ENCODE results near the gene DAAM1.

DAAM1 gene

DNA sequence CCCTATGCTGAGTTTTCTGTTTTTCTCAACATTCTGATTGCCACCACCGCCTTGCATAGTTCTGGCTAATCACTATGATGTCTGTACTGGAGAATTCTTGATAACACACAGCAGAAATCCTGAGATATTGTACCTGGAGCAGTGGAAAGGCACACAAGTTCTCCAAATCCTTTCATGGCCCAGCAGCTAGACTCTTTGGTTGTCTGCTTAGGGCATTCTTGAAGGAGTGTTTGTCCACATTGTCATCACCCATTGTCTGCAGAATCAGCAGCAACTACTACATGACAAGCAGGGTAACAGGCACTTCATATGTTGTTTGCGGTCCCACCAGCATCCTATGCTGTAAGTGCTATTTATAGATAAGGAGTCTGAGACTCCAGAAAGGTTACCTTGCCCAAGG lies 128.9 kb downstream of the DAAM1 start:
- ChIA-PET CTCF (no interaction called here), POLR2A (no interaction called here)
- DNase-seq (ENCODE audit: extremely low spot score): no peak
- TF ChIP-seq SUZ12 (IDR thresholded peaks at IDR 0.05): no peak
- no peak for TF ChIP-seq FOXA1 (IDR thresholded peaks at IDR 0.05)
- TF ChIP-seq TARDBP (IDR thresholded peaks at IDR 0.05): no peak
- TF ChIP-seq FOXK2 (IDR thresholded peaks at IDR 0.05): no peak
- TF ChIP-seq HDGF (IDR thresholded peaks at IDR 0.05; ENCODE audit: borderline replicate concordance): no peak

DNA sequence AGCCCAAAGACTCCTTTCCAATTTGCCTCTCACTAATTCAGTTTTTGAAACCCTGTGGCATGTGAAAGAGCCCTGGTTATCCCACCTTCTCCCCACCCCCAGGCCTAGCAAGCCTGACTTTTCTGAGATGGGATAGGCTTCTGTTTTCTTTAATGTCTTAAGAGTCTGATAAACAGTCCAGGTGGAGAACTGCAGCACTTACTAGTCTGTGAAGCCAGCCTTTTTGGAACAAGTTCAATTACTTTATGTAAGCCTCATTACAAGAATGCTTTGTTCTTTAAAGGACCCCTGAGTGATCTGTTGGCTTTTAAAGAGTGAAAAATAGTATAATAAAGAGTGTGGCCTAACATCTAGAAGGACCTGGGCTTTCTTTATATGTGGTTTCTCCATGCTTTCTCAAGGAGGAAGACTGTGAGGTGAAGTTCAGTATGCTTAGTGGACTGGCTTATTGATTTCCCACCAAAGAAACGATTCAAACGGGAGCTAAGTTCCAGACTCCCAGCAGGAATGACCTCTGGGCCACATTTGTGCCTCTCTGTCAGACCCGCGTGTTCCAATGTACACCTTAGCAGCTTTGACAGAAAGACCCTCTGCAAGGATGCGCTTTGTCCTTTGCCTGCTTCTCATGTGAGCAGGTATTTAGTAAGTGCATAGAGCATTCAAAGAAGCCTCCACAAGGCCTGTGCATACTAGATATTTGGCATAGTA lies 129.5 kb downstream of the DAAM1 start:
- ChIA-PET POLR2A (no interaction called here), CTCF (interaction anchor here (0.6 kb wide), 1 partner anchor 19 kb away, joined by 4 read pairs; no protein-coding TSS in a partner anchor)
- DNase-seq (ENCODE audit: extremely low spot score): no peak
- TF ChIP-seq SP1 (IDR thresholded peaks at IDR 0.05) (no peak), HDGF (IDR thresholded peaks at IDR 0.05; ENCODE audit: borderline replicate concordance) (no peak), CTBP1 (IDR thresholded peaks at IDR 0.05; ENCODE audit: borderline replicate concordance) (no peak), FOXK2 (IDR thresholded peaks at IDR 0.05) (no peak), NFRKB (IDR thresholded peaks at IDR 0.05) (no peak), TARDBP (IDR thresholded peaks at IDR 0.05) (no peak), L3MBTL2 (conservative IDR thresholded peaks at IDR 0.05) (no peak), SUZ12 (IDR thresholded peaks at IDR 0.05) (no peak), ZNF384 (IDR thresholded peaks at IDR 0.05) (no peak), FOXA1 (IDR thresholded peaks at IDR 0.05) (no peak), ARNT (IDR thresholded peaks at IDR 0.05) (no peak), LEF1 (IDR thresholded peaks at IDR 0.05; ENCODE audit: borderline replicate concordance) (no peak)
- TF ChIP-seq, protein P1, sequence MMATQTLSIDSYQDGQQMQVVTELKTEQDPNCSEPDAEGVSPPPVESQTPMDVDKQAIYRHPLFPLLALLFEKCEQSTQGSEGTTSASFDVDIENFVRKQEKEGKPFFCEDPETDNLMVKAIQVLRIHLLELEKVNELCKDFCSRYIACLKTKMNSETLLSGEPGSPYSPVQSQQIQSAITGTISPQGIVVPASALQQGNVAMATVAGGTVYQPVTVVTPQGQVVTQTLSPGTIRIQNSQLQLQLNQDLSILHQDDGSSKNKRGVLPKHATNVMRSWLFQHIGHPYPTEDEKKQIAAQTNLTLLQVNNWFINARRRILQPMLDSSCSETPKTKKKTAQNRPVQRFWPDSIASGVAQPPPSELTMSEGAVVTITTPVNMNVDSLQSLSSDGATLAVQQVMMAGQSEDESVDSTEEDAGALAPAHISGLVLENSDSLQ (IDR thresholded peaks at IDR 0.05): no peak

DNA sequence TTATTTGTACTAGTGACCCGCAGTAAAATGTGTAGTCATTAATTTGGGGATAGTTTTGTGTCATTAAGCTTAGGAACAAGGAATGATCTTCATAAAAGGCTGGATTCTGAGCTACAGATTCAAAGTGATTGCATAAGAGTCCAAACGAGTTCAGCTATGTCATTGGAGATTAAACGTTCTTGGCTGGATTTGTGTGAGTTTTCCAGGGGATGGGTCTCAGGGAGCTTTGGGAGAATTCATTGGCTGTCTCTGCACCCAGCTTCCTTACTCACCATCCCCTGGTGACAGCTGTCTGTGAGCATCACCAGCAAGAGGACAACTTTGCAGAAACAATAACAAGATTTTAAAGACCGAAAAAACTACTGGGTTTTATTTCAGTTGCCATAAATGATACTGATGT lies 130.4 kb downstream of the DAAM1 start:
- POLR2A ChIA-PET: interaction anchor here (0.6 kb wide), 1 partner anchor 132 kb away, joined by 3 read pairs; no protein-coding TSS in a partner anchor
- CTCF ChIA-PET: interaction anchor here (0.6 kb wide), 1 partner anchor 20 kb away, joined by 4 read pairs; no protein-coding TSS in a partner anchor
- DNase-seq (ENCODE audit: extremely low spot score): no peak
- TF ChIP-seq FOXK2 (IDR thresholded peaks at IDR 0.05) (no peak), FOXM1 (IDR thresholded peaks at IDR 0.05; ENCODE audit: borderline replicate concordance) (no peak), BHLHE40 (IDR thresholded peaks at IDR 0.05; ENCODE audit: borderline replicate concordance) (no peak), ZNF384 (IDR thresholded peaks at IDR 0.05) (no peak), HDGF (IDR thresholded peaks at IDR 0.05; ENCODE audit: borderline replicate concordance) (no peak), NFRKB (IDR thresholded peaks at IDR 0.05) (no peak), L3MBTL2 (conservative IDR thresholded peaks at IDR 0.05) (no peak)

DNA sequence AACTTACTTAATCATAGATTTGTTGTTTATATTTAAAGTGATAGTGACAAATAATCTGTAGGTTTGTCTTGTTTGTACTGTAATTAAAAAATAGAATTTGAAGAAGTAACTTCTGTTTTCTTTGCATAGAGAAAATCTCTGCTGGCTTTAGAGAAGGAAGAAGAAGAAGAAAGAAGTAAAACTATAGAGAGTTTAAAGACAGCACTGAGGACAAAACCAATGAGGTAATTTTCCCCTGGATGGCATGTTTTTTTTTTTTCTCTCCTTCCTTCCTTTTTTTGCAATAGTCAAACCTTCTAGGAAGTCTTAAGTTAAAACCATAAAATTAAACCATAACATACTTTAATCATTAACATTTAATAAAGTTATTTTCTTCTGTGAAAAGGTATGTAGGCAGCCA lies 131.9 kb downstream of the DAAM1 start:
- POLR2A ChIA-PET: no interaction called here
- no peak for DNase-seq (ENCODE audit: extremely low spot score)
- CTCF ChIA-PET: no interaction called here
- TF ChIP-seq ELF4 (IDR thresholded peaks at IDR 0.05) (no peak), ARNT (IDR thresholded peaks at IDR 0.05) (no peak), FOXM1 (IDR thresholded peaks at IDR 0.05; ENCODE audit: borderline replicate concordance) (no peak), NFRKB (IDR thresholded peaks at IDR 0.05) (no peak), ZNF384 (IDR thresholded peaks at IDR 0.05) (no peak), FOXK2 (IDR thresholded peaks at IDR 0.05) (no peak), FOXA1 (IDR thresholded peaks at IDR 0.05) (no peak), BHLHE40 (IDR thresholded peaks at IDR 0.05; ENCODE audit: borderline replicate concordance) (no peak), SUZ12 (IDR thresholded peaks at IDR 0.05) (no peak)

DNA sequence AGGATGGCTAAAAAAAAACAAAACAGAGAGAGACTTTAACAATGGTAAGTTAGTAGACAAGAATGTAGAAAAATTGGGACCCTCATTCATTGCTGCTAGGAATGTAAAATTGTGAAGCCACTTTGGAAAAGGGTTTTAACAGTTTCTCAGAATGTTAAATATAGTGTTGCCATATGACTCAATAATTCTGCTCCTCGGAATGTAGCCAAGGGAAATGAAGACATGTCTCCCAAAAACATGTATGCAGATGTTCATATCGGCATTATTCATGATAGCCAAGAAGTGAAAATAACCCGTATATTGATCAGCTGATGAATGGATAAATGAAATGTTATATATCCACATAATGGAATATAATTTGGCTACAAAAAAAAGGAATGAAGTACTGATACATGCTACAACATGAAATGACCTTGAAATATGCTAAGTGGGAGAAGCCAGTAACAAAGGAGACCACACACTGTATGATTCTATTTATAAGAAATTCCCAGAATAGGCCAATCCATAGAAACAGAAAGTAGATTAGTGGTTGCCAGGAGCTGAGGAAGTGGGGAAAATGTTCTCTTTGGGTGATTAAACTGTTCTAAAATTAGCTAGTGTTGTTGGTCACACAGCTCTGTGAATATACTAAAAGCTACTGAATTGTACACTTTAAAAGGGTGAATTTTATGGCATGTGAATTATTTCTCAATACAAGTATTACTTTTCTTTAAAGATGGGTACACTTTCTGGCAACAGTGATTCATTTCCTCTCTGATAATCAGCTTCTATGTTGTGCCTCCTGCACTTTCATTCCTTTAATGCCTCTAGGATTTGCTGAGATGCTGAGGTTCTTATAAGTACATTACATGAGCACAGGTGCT lies 132.5 kb downstream of the DAAM1 start:
- ChIA-PET CTCF (no interaction called here), POLR2A (no interaction called here)
- TF ChIP-seq ELF4 (IDR thresholded peaks at IDR 0.05) (no peak), TARDBP (IDR thresholded peaks at IDR 0.05) (no peak), ARNT (IDR thresholded peaks at IDR 0.05) (no peak), FOXA1 (IDR thresholded peaks at IDR 0.05) (no peak), NFRKB (IDR thresholded peaks at IDR 0.05) (no peak), SP1 (IDR thresholded peaks at IDR 0.05) (no peak), L3MBTL2 (conservative IDR thresholded peaks at IDR 0.05) (no peak), BHLHE40 (IDR thresholded peaks at IDR 0.05; ENCODE audit: borderline replicate concordance) (no peak), LEF1 (IDR thresholded peaks at IDR 0.05; ENCODE audit: borderline replicate concordance) (no peak), FOXK2 (IDR thresholded peaks at IDR 0.05) (no peak), ZNF384 (IDR thresholded peaks at IDR 0.05) (no peak)
- TF ChIP-seq, protein P1 (IDR thresholded peaks at IDR 0.05): no peak
- DNase-seq (ENCODE audit: extremely low spot score): no peak

DNA sequence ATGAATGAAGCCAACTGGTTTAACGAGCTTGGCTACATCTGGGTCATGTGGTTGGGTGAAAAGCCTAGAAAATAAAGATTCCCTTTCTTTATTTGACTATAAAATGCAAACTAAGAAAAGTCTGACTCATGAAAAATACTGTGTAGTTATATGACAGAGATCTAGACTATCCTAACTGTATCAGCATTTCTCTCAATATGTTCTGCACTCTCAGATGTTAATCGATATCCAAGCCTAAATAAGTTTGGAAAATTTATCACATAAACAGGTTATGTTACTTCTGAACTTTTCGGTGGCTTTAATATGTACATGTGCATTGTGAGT lies 133.1 kb downstream of the DAAM1 start:
- no peak for TF ChIP-seq BHLHE40 (IDR thresholded peaks at IDR 0.05; ENCODE audit: borderline replicate concordance)
- TF ChIP-seq L3MBTL2 (conservative IDR thresholded peaks at IDR 0.05): no peak
- no peak for TF ChIP-seq FOXM1 (IDR thresholded peaks at IDR 0.05; ENCODE audit: borderline replicate concordance)
- TF ChIP-seq SP1 (IDR thresholded peaks at IDR 0.05): no peak
- no peak for TF ChIP-seq ELF4 (IDR thresholded peaks at IDR 0.05)
- no peak for DNase-seq (ENCODE audit: extremely low spot score)
- ChIA-PET POLR2A (no interaction called here), CTCF (no interaction called here)

DNA sequence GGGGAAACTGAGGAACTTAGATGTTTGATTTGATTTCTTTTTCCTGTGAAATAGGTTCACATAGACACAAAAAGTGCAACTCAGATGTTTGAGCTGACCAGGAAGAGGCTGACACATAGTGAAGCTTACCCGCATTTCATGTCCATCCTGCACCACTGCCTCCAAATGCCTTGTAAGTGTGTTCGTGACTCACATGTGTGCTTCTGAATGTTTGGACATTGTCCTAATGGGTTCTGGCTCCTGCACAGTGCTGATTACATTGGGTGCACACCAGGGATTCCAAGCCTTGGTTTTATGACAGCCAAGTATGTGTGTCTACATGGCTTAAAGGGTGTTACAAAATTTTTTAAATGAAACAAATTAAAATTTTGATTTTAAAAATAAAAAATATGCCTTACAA lies 137.4 kb downstream of the DAAM1 start:
- no peak for DNase-seq (ENCODE audit: extremely low spot score)
- no peak for TF ChIP-seq SUZ12 (IDR thresholded peaks at IDR 0.05)
- no peak for TF ChIP-seq ELF4 (IDR thresholded peaks at IDR 0.05)
- no peak for TF ChIP-seq L3MBTL2 (conservative IDR thresholded peaks at IDR 0.05)
- no peak for TF ChIP-seq FOXM1 (IDR thresholded peaks at IDR 0.05; ENCODE audit: borderline replicate concordance)
- TF ChIP-seq LEF1 (IDR thresholded peaks at IDR 0.05; ENCODE audit: borderline replicate concordance): no peak
- TF ChIP-seq BHLHE40 (IDR thresholded peaks at IDR 0.05; ENCODE audit: borderline replicate concordance): no peak
- TF ChIP-seq SP1 (IDR thresholded peaks at IDR 0.05): no peak
- no peak for TF ChIP-seq TARDBP (IDR thresholded peaks at IDR 0.05)
- TF ChIP-seq ARNT (IDR thresholded peaks at IDR 0.05): no peak
- no peak for TF ChIP-seq ZNF384 (IDR thresholded peaks at IDR 0.05)
- no peak for TF ChIP-seq CTBP1 (IDR thresholded peaks at IDR 0.05; ENCODE audit: borderline replicate concordance)
- TF ChIP-seq FOXA1 (IDR thresholded peaks at IDR 0.05): no peak
- TF ChIP-seq, protein P1 (IDR thresholded peaks at IDR 0.05): no peak
- TF ChIP-seq HDGF (IDR thresholded peaks at IDR 0.05; ENCODE audit: borderline replicate concordance): no peak
- no peak for TF ChIP-seq FOXK2 (IDR thresholded peaks at IDR 0.05)
- no peak for TF ChIP-seq NFRKB (IDR thresholded peaks at IDR 0.05)
- CTCF ChIA-PET: no interaction called here
- POLR2A ChIA-PET: no interaction called here

All from HEK293T (cell line).